Measurements from ENCODE around the gene CCSER2. TPM values are rescaled to one million over a fixed set of nuclear protein-coding genes. Genes with fewer than 3 reads are reported as not detected.
"Not testable (repeated sequence)": the region's sequence is repeated elsewhere in the genome, so short reads cannot be mapped to it uniquely, and the experiment has no call there.

Gene CCSER2
- polyA plus RNA-seq, 3 donors, result 7.4 to 23.3 (median 14.3) TPM

- H3K36me3 ChIP-seq (replicated peaks in 1 of 2; ENCODE audit: control insufficient read depth in 1 of 2, insufficient read depth in 2 of 2, low read length in 2 of 2), result no peaks in the 10 kb centered on the region
- no peak overlapping the region for H3K27ac ChIP-seq (ENCODE audit: low read depth in 1 of 2, low read length in 2 of 2)
- peaks cover 9 to 10% of the 10 kb centered on the region in 2 donors for H3K36me3 Mint-ChIP-seq
- peaks cover 0 to 1% (median 0%) of the 10 kb centered on the region in 3 donors for H3K27me3 Mint-ChIP-seq (ENCODE audit: low read depth in 3 of 3)
- WGBS (ENCODE audit: insufficient coverage), result 58% methylated on average over 1 of the region's 2 CpGs
- no peak overlapping the region for H3K4me3 Mint-ChIP-seq
- H3K9me3 ChIP-seq (replicated peaks in 1 of 2; ENCODE audit: control insufficient read depth in 1 of 2, insufficient read depth in 1 of 2, low read length in 2 of 2), result peaks cover 4 to 5% of the 10 kb centered on the region in 2 donors
- H3K79me2 ChIP-seq (ENCODE audit: insufficient read depth, low read length), result no peaks in the 10 kb centered on the region
- no peak for TF ChIP-seq CTCF (IDR thresholded peaks at IDR 0.05)
- H3K9ac ChIP-seq (ENCODE audit: insufficient read depth, low read length, poor library complexity, severe bottlenecking), result no peak overlapping the region
- no peak overlapping the region for H3K27ac Mint-ChIP-seq
- no peak overlapping the region for H3K4me2 ChIP-seq (replicated peaks; ENCODE audit: extremely low read depth, low read length, poor library complexity, severe bottlenecking)
- peaks cover 27 to 30% of the 10 kb centered on the region in 2 donors for H3K4me1 ChIP-seq (ENCODE audit: control insufficient read depth in 1 of 2, insufficient read depth in 2 of 2, low read length in 2 of 2)
- H3K4me3 ChIP-seq (replicated peaks in 1 of 3; ENCODE audit: low read depth in 2 of 3, low read length in 3 of 3), result no peak overlapping the region
- H3K4me1 Mint-ChIP-seq, result peaks cover 37% of the 10 kb centered on the region
- H4K20me1 ChIP-seq (ENCODE audit: insufficient read depth, low read length), result peaks cover 5% of the 10 kb centered on the region
- no peak overlapping the region for H2AFZ ChIP-seq (ENCODE audit: insufficient read depth, low read depth, low read length, poor library complexity, severe bottlenecking)
- no peak for DNase-seq
- peaks cover 10 to 21% (median 17%) of the 10 kb centered on the region in 7 donors for H3K9me3 Mint-ChIP-seq
- H3K27me3 ChIP-seq (ENCODE audit: control insufficient read depth in 2 of 2, insufficient read depth in 2 of 2, low read length in 2 of 2), result no peaks in the 10 kb centered on the region
- intact Hi-C loops (cut with micrococcal nuclease), result no loop called here
Observed at GRCh38 chr10:84407388-84408049, 79.1 kb downstream of the CCSER2 start.

GRCh38 chr10:84412482-84412881, 84.1 kb downstream of the CCSER2 start:
- Histone ChIP-seq H3K4me2 (replicated peaks; ENCODE audit: extremely low read depth, low read length, poor library complexity, severe bottlenecking) (no peak overlapping the region), H2AFZ (ENCODE audit: insufficient read depth, low read depth, low read length, poor library complexity, severe bottlenecking) (no peak overlapping the region), H3K27ac (ENCODE audit: low read depth in 1 of 2, low read length in 2 of 2) (no peak overlapping the region), H3K4me3 (replicated peaks in 1 of 3; ENCODE audit: low read depth in 2 of 3, low read length in 3 of 3) (no peak overlapping the region), H3K36me3 (replicated peaks in 1 of 2; ENCODE audit: control insufficient read depth in 1 of 2, insufficient read depth in 2 of 2, low read length in 2 of 2) (peaks cover 0 to 8% of the 10 kb centered on the region in 2 donors), H3K9ac (ENCODE audit: insufficient read depth, low read length, poor library complexity, severe bottlenecking) (no peak overlapping the region), H3K27me3 (ENCODE audit: control insufficient read depth in 2 of 2, insufficient read depth in 2 of 2, low read length in 2 of 2) (no peaks in the 10 kb centered on the region), H4K20me1 (ENCODE audit: insufficient read depth, low read length) (no peaks in the 10 kb centered on the region), H3K79me2 (ENCODE audit: insufficient read depth, low read length) (no peaks in the 10 kb centered on the region), H3K4me1 (ENCODE audit: control insufficient read depth in 1 of 2, insufficient read depth in 2 of 2, low read length in 2 of 2) (peaks cover 4 to 9% of the 10 kb centered on the region in 2 donors), H3K9me3 (replicated peaks in 1 of 2; ENCODE audit: control insufficient read depth in 1 of 2, insufficient read depth in 1 of 2, low read length in 2 of 2) (peaks cover 14 to 25% of the 10 kb centered on the region in 2 donors)
- no peak overlapping the region for H3K27ac Mint-ChIP-seq
- no peak for TF ChIP-seq CTCF (IDR thresholded peaks at IDR 0.05)
- intact Hi-C loops (cut with micrococcal nuclease), result no loop called here
- peaks cover 39 to 47% (median 42%) of the 10 kb centered on the region in 7 donors for H3K9me3 Mint-ChIP-seq
- WGBS (ENCODE audit: insufficient coverage), result 100% methylated on average over 2 of the region's 2 CpGs
- H3K27me3 Mint-ChIP-seq (ENCODE audit: low read depth in 3 of 3), result peaks cover 0 to 1% (median 0%) of the 10 kb centered on the region in 3 donors
- H3K4me1 Mint-ChIP-seq, result peaks cover 10% of the 10 kb centered on the region
- no peak overlapping the region for H3K4me3 Mint-ChIP-seq
- no peak for DNase-seq
- peaks cover 18 to 30% of the 10 kb centered on the region in 2 donors for H3K36me3 Mint-ChIP-seq

- H3K4me2 ChIP-seq (replicated peaks; ENCODE audit: extremely low read depth, low read length, poor library complexity, severe bottlenecking); H2AFZ ChIP-seq (ENCODE audit: insufficient read depth, low read depth, low read length, poor library complexity, severe bottlenecking); H3K27ac Mint-ChIP-seq; H3K27ac ChIP-seq (ENCODE audit: low read depth in 1 of 2, low read length in 2 of 2); H3K9ac ChIP-seq (ENCODE audit: insufficient read depth, low read length, poor library complexity, severe bottlenecking); H3K4me3 Mint-ChIP-seq; DNase-seq; H3K4me3 ChIP-seq (replicated peaks in 1 of 3; ENCODE audit: low read depth in 2 of 3, low read length in 3 of 3); H3K4me1 Mint-ChIP-seq; H3K79me2 ChIP-seq (ENCODE audit: insufficient read depth, low read length); H3K27me3 ChIP-seq (ENCODE audit: control insufficient read depth in 2 of 2, insufficient read depth in 2 of 2, low read length in 2 of 2); H3K27me3 Mint-ChIP-seq (ENCODE audit: low read depth in 3 of 3); intact Hi-C loops (cut with micrococcal nuclease); H4K20me1 ChIP-seq (ENCODE audit: insufficient read depth, low read length); H3K4me1 ChIP-seq (ENCODE audit: control insufficient read depth in 1 of 2, insufficient read depth in 2 of 2, low read length in 2 of 2): not testable (repeated sequence)
- H3K9me3 ChIP-seq (replicated peaks in 1 of 2; ENCODE audit: control insufficient read depth in 1 of 2, insufficient read depth in 1 of 2, low read length in 2 of 2), result peaks cover 14 to 25% of the 10 kb centered on the region in 2 donors
- Mint-ChIP-seq H3K9me3 (peaks cover 39 to 47% (median 42%) of the 10 kb centered on the region in 7 donors), H3K36me3 (peaks cover 18 to 36% of the 10 kb centered on the region in 2 donors)
- no CpG with 5 or more reads among the region's 2 CpGs for WGBS (ENCODE audit: insufficient coverage)
- H3K36me3 ChIP-seq (replicated peaks in 1 of 2; ENCODE audit: control insufficient read depth in 1 of 2, insufficient read depth in 2 of 2, low read length in 2 of 2), result peaks cover 0 to 14% of the 10 kb centered on the region in 2 donors
Observed at GRCh38 chr10:84414110-84414509, 85.7 kb downstream of the CCSER2 start.

Measured in CD14-positive monocyte (primary cell).